Activated CD4-positive, alpha-beta T cell treated with anti-CD3 and anti-CD28 coated beads, Interleukin-10, Interleukin-2, amounts not matched to agents 100 ng/mL and 50 ng/mL, durations not matched to agents 16 hours and 8 hours (primary cell): ENCODE measurements around the gene IGFBP4.

Experiments used
- DNase-seq: peaks from one replicate; pipeline ENCODE4 v3.0.0-alpha.2; 2020

Gene IGFBP4

DNA sequence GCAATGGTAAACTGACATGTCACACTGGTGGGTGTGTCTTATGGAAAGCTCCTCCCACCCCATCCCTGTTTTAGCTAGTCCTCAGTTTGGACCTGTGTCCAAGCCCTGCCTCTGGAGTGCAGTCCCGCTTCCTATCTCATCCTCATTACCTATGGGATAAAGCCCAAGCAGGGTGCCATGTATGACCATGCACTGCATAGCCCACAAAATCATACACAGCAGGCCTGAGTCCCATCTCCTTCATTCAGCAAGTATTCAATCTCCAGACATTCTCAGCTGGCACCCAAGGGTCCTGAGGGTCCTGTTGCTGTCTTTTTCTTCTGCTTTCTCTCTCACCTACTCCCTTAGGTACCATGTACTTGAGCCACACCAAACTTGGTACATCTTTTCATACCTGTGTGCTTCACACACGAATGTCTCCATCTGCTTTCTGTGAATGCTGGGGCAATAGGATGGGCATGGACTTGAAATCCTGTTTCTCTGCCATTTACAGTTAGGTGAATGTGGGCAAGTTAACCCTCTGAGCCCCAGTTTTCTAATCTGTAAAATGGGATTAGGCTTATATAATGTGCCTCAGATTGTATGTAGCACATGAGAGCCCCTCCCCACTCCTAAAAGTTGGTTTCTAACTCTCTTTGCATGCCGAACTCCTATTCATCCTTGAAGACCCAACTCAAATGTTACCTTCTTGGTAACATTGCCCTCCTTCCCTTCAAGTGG lies 29.6 kb downstream of the IGFBP4 start:
- DNase-seq = no peak

DNA sequence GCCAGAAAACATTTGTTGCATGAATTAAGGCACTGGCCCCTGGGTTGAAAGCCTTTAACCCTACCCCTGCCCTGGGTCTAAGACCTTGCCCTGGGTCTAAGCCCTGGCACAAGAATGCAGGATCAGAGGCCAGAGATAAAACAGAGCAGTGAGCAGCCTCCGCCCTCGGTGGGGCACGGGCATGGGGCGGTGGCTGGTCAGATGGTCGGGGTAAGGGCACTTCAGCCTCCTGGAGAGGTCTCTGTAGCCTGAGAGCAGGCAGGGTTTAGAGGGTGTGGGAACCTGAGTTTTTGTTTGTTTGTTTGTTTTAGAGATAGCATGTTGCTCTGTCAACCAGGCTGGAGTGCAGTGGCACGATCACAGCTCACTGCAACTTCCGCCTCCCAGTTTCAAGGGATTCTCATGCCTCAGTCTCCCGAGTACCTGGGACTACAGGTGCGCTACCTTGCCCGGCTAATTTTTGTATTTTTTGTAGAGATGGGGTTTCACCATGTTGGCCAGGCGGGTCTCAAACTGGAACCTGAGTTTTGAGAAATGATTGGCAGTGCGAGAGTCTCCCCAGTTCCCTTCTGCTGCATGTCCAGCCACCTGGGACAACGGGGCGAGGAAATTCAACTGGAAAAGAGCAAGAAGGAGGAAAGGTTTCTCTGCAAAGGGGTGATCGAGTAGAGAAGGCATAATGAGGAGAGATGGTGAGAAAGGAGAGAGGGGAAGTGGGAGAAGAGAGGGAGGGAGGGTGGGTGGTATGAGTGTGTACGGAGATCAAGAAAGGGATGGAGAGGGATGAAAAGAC lies 30.5 kb downstream of the IGFBP4 start:
- no peak for DNase-seq

DNA sequence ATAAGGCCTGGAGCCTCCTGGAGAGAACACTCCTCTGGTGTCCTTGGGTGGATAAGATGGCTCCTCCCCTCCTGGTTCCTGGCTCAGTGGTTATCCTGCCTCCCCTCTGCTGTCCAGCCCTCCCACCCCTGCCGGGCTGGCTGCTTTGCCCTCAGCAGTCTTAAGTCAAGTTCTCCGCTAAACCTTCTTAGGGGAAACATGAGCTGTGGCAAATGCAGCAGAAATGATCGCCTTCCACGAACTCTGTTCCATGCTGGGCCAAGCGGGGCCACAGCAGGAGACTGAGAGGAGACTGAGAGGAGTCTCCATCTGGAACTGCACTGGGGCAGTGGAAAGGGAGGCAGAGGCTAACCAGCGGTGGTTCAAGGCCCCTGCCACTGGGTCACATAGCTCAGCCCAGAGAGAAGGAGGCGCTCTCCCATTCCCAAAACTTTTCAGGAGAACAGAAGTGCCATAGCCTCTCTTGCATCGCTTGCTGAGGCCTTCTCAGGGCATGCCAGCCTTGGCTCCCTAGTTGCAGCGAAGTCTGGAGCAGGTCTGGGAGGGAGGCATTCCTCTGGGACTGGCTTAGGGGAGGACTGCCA lies 31.3 kb downstream of the IGFBP4 start:
- DNase-seq = no peak

DNA sequence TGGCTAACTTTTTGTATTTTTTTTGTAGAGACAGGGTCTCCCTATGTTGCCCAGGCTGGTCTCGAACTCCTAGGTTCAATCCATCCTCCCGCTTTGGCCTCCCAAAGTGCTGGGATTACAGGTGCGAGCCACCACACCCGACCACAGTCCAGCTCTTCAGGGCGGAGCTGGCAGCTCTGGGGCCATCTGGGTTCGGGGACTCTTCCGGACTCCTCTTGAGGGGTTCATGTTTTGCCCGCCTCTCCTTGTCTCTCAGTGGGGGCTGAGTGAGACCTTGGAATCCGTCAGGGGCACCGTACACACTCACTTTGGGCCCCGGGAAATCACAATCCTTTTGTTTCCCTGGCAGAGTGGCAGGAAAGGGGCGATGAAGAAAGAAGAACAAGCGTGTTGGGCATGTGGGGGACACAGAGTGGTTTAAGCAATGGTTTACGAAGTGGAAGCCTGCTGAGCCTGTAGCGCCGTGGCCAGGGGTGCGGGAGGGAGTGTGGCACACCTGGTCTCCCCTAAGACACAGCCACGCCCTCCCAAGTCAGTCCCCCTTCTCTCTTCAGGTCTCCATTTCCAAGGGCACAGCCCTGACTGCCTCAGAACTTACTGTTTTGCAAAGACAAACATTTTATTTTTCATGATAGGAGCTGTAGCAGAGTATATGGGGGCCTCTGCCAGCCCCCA lies 32.1 kb downstream of the IGFBP4 start:
- DNase-seq = no peak

DNA sequence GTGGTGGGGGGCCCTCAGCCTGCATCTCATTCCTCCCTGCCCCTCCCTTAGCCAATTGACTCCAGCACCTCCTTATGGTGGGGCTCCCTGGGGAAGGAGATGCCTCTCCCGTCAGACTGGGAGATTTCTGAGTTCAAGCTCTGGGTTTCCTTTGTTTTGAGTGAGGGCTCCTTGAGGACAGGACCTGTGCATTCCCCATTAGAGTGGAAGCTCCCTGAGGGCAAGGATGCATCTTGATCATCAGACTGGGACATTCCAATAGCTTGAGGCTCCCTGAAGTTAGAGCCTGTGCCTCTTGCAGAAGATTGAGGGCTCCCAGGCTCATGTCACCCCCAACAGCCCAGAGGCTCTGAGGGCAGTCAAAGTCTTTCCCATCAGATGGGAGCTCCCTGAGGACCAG lies 34.5 kb downstream of the IGFBP4 start:
- no peak for DNase-seq

DNA sequence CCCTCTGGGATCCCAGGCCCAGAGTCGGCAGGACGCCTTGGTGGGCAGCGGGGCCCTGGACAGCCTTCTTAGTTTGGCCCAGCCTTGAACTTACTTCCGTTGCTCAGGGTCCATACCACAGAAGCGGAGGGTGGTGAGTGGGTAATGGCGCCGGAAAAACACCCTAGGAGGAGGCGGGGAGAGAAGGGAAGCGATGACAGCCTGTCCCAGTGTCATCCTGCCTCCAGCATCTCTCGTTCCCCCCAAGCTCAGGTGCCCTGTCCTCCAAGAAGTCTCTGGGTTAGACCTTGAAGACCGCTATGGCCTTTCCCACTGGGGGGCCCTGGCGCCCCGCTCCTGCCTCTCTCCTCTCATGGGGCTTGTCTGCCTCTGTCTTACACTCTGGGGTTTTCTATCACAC lies 35.2 kb downstream of the IGFBP4 start:
- DNase-seq = no peak

DNA sequence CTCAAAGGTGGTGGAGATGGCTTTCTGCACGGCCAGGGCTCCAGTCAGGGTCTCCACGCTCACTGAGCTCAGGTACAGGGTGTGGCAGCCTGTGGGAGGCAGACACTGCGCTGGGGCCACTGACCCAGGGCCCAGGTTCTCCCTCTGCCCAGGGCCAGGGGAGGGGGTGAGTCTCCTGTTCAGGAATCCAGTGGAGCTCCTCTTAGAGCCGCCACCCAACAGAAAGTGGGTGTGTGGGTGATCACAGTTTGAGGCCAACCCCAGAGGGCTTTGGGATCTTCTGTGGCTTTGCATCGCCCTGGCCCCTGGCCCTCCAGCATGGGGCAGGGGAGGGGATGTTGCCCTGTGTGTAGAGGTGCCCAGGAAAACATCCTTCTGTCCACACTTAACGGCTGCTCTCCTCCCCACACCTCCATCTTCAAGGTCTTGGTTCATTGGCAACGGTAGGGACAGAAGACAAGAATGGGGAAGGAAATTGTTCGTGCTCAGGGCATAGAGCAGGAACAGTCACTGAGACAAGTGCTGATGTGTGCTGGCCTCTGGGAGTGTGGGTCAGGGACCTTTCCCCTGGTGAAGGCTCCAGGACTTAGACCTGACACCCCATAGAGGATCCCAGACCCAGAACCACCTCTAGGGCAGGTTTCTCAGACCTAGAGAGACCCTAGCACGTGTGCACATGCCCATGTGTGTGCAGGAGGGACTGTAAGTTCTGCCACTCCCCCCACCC lies 36.7 kb downstream of the IGFBP4 start:
- DNase-seq = peak; percentile 17

DNA sequence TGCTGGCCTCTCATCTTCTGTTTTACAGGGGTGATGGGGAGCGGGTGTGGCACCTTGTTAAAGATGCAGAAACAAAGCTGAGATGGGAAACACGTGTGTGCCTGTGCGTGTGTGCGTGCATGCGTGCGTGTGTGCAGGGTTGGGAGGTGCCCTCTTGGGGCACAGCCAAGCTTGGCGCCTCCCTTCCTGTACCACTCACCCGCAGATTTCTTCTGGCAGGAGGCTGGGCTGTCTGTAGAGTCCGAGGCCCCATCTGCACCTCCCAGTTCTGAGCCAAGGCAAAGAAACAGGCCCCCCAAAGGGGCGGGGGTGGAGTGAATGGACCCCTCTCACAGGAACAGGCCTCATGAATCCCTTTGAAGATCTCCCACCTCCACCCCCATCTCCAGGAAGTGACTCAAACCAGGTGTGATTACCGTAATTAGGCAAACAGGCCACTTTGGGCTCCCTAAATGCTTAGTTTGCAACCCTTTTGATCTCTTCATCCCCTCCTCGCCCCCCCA lies 37.3 kb downstream of the IGFBP4 start:
- peak; percentile 97 for DNase-seq

DNA sequence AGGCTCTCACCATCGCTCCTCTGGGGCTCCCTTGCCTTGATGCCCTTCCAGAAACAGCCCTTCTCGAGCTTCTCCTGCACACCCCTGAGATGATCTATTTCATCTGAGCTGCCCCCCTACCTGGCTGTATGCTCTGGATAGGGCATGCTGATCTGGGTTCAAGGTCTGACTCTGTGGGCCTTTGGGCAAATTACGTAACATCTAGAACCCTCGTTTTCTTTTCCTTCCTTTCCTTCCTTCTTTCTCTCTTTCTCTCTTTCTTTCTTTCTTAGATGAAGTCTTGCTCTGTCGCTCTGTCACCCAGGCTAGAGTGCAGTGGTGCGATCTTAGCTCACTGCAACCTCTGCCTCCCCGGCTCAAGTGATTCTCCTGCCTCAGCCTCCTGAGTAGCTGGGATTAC lies 37.9 kb downstream of the IGFBP4 start:
- DNase-seq = no peak

DNA sequence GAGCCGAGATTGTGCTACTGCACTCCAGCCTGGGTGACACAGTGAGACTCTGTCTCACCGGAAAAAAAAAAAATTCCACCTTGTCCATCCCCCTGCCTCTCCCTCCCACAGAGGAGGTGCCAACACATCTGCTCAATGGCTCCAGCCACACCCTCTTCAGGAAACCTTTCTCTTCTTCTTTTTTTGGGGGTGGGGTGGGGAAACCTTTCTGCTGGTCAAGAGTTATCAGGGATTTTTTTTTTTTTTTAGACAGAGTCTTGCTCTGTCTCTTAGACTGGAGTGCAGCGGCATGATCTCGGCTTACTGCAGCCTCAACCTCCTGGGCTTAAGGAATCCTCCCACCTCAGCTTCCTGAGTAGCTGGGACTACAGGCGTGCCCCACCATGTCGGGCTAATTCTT lies 39.5 kb downstream of the IGFBP4 start:
- no peak for DNase-seq

DNA sequence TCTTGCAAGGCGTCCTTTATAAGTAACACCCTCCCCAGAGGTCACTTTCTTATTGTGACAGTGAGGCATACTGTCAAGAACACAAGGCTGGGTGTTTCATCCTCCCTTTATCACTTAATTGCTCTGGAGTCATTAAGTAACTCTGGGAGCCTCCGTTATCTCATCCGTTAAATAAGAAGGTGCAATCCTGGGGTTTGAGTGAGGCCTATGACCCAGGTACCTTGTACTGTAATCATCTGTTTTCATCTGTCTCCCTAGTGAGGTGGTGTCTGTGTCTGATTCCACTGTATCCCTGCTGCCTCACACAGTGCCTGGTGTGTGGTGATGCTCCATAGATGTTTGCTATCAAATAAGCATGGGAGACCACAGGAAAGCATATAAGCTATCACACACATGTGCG lies 40.4 kb downstream of the IGFBP4 start:
- DNase-seq = no peak

DNA sequence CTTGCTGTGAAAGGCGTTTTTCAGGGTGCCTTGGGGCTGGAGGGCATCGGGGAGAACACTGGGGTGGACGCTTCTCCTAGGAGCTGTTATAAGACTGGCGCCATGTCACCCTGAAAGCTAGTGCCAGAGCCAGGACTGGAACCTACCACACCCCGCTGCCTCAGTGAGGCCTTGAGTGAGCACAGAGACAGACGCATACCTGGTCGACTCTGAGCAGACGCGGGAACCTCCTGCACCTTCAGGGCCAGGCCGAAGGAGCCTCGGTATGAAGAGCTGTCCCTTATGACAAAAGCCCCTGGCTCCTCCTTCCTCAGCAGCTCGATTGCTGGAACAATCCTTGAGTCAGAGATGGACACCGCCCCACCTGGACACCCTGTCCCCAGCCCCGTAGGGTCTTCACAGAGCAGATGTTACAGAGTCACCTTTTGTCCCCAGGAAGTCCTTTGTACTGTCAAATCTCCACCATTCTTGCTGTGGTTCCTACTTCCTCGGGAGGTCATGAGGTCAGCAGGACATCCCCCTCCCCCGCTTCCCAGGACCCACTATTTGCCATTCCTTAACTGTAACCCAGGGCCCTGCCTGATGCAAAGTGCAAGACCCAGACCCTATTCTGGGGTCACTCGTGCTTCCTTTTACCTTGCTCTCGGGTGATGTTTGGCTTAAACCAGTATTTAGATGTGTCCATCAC lies 41.2 kb downstream of the IGFBP4 start:
- DNase-seq = no peak

DNA sequence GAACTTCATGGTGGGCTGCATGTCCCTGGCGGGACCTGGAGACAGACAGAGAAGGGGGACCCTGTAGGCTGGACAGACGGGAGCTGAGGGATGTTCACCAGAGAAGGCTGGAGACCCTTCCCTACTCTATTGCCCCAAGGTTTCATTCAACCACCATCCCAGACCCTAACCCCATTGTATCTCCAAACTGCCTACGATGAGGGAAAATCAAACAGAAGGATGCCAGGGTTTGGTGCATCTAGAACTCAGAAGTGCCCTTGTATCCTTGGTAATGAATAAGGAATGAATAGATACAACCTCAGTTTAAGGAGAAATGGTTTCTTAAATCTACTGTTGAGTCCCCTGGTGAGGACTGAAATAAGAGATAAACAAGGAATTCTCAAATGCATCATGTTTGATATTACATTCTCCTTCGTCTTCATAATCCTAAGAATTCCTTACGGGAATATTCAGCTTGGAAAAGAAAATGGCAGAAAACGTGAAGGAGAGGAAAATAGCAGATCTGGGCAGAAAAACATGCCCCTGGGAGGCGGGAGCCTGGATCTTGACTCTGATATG lies 41.8 kb downstream of the IGFBP4 start:
- no peak for DNase-seq

DNA sequence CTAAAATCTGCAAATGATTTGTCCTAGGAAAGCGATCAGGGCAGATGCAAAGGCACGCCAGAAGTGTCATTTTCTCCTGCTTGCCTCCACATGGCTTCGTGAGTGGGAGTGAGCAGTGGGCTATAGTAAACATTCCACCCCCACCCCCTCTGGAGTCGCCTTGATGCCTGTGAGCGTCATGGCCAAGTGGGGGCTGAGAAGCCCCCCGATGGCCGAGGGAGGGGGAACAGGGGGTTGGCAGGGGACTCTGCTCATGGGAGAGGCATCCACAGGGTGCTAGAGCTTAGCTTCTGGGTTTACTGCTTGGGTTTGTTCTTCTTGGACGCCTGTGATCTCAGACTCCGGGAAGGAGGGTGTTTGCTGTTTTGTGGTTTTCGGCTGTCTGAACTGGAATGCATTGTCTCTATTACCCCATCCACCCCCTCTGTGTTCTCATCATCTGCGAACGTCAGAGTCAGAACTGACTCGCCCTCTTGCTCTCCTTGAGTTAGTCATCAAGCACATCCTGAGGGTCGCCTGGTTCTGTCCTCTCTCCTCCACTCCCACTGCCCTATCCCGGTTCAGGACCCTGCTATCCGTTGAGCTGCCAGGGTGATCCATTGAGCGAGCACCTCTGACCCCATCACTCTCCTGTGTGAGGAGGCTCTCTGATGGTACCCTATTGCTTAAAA lies 42.7 kb downstream of the IGFBP4 start:
- DNase-seq = peak; percentile 52

DNA sequence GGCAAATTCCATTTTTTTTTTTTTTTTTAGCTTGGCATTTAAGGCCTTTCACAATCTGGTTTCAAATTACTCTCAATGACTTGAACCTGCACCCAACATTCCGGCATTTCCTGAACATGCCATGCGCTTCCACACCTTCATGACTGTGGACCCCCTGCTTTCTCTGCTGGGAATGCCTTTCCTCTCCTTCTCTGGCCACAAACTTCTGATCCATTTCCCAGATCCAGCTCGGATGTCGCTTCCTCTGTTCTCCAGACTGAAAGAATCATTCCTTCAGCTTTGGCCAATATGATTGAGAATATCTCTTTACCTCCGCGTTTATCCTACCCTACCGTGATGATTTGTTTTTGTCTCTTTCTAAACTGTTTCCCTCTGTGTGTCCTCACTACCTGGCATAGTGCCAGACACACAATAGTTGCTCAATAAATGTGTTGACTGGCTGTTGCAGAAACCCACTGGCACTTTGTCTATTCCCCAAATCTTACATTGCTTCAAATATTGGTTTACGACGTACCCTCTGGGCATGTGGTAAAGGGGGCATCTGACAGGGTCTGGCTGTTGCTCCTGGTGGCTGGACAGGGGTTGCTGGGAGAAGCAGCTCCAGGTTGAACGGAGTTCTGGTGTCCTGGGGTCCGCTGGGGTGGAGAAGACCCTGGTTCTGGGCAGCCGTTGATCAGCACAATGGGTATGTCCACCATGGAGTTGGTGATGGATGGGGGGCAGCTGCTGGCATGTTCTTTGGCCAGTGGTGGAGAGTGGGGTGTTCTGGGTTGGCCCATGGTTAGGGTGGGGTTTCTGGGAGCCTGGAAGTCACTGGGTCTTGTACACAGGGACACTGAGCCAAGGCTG lies 43.5 kb downstream of the IGFBP4 start:
- DNase-seq = no peak

DNA sequence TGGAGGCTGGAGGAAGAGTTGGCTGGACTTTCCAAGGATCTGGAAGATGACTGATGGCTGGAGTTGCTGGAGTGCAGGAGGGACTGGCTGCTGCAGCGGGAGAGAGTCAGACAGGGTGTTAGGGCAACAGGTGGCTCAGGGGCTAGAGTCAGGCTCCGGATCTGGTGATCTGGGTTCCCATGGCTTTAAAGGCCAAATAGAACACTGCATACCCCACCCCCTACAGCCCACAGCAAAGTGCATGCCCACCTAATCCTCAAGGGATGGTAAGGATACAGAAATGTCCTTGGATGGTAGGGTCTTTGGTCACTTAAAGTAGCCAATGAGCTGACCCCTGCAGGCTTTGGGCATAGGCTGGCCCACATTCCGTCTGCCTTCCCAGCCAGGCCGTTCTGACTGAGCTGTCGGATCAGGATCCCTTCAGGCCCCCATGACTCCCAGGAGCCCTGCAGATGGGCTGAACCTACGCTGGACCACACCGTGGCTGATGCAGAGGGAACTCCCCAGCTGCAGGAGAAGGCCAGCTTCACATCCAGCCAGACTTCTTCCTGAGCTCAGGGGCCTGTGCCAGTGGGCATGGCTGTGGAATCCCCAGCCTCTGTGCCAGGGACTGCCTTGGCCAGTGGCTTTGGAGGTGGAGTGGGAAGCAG lies 44.2 kb downstream of the IGFBP4 start:
- no peak for DNase-seq

DNA sequence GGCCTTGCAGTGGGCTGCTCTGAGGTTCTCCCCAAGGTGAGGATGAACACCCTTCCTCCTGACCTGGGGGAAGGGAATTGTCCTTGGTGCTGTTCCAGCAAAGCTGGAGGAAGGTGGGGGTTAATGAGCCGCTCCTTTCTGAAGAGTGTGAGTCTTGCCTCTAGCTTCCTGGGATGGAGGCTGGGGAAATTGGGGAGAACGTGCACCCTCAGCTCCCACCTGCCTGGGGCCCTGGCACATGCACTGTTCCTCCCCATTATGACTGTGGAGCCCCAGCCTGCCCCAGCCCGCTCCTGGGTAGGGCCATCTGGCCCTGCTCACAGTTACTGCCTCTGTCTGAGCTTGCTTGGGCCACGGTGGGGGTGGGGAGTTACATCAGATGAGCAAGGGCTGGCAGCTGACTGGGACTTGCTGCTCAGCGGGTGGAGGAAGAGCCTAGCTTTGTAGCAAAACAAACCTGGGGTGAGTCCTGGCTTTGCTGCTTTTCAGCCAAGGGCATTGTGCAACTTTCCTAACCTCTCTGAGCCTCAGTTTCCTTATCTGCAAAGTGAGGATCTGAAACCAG lies 47.1 kb downstream of the IGFBP4 start:
- DNase-seq = no peak

DNA sequence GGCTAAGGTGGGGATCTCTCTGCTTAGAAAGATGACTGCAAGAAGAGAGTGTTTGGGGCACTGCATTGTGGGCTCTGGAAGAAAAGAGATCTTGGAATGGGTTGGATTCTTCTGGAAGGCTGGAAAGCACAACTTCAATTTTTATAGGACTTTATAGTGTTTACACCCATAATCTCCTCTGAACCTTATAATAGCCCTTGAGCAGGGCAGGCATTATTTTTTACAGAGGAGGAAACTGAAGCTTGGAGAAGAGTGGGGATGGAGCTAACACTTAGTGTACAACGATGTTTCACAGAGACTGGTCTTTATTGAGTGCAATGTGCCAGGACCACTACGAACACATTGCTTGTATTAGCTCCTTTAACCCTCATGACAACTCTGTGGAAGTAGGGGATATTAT lies 47.7 kb downstream of the IGFBP4 start:
- no peak for DNase-seq

DNA sequence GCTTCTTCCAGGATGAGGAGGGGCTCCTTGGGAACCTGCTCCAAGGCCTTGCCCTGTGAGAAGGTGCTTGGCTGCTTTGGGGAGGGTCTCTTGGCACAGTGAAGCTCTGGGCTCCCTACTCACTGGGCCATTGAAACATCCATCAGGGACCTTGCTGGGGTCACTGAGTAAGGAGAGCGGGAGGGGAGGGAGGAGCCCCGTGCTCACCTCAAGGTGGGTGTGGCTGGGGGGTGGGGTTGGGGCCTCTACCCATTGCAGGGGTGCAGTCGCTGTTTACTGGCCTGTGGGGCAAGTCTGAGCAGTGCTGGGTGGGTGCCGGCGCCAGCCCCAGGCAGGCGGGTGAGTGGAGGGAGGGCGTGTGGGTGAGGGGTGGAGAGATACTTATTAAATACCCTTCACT lies 48.2 kb downstream of the IGFBP4 start:
- DNase-seq = no peak
